NCI-H2107 treated with DMSO at 0.1 percent for 48 hours (cell line): ENCODE data around the gene LYPD8.

Experiments used
- DNase-seq: peaks from one replicate; lab custom pipeline; 2025; ENCODE audit not compliant: unreplicated experiment; lab: John Stamatoyannopoulos, UW

The LYPD8 gene

DNA sequence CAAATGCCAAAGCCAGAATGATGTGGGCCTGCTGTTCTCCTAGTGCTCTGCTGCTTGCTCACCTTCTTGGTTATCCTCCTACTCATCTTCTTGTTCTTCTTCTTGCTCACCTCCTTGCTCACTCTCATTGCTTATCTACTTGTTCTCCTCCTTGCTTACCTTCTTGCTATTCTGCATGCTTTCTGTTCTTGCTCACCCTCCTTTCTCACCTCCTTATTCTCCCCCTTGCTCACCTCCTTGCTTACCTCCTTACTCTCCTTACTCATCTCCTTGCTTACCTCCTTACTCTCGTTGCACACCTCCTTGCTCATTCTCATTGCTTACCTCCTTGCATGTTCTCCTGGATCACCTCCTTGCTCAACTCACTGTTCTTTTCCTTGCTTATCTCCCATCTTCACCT is 52.8 kb downstream of the LYPD8 start, which contains the start of gene OR14I1:
OR14I1 (minus strand) TSS at position 53 of the 400 bp plus-strand sequence.
- DNase-seq = no peak

DNA sequence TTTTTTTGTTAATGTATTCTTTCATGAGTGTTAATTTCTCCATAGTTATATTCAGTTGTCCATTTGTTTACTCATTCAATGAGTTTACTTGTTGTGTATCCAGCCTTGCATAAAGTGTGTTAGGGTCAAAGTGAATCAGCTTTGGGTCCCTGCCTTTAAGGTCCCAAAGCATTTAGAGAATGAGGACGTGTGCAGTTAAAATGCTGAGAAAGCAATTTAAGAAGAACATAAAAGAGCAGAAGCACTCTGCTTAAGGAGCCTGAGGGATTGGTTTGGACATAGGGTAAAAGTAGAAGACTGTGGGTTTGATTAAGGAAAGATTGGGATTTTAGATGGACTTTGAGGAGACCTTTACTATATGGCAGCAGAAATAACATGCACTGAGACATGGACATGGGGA is 56.5 kb downstream of the LYPD8 start:
- DNase-seq = no peak

- no peak for DNase-seq
Measured at GRCh38 chr1:248697907-248698306, 57.7 kb downstream of the LYPD8 start.

DNA sequence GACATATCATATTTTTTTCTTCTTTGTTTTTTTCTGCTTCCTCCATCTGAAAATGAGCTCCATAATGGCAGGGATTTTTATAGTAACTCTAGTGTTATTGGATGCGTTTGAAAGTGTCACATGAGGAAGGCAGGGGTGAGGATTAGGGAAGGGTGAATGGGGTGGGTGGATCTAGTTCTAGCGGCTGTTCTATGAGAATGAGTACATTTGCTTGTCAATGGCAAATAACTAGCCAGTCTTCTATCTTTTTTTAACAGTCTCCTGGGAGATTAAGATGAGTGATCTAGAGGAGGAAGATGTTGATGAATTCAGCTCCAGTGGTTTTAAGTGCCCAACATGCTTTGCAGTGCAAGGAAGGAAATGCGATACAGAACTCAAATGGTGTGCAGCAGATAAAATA is 58.8 kb downstream of the LYPD8 start:
- DNase-seq = no peak

- DNase-seq = no peak
Measured at GRCh38 chr1:248696261-248696660, 59.3 kb downstream of the LYPD8 start.

- no peak for DNase-seq
Measured at GRCh38 chr1:248695451-248696132, 60.0 kb downstream of the LYPD8 start.

DNA sequence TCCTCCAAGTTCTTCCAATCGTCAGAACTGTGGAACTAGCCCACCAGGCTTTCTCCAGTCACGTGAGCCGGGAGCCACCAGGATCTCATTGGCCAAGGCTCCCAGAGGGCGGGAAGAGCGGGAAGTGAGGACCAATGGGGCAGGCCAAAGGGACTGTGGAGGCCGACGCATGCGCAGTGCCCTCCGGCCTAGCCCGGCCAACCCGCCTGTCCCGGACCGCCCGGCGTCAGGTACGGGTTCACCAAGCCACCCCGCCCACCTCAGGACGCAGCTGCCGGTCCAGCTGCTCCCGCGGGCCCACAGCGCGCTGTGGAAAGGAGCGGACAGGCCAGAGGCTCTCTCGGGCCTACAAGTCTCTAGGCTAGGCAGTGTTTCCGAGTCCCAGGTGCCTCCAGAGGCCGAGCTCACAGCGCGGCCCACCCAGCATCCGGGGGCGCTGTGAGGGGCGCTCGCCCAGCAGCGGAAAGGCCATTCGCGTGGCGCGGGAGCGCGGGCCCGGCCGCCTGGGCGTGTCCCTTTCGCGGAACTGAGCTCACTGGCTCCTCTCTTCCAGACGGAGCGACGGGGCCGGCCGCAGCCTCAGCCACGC is 63.9 kb downstream of the LYPD8 start:
- no peak for DNase-seq
